Activated CD4-positive, CD25-positive, alpha-beta regulatory T cell treated with anti-CD3 and anti-CD28 coated beads, Interleukin-2, amount 50 U/mL, for 24 hours (primary cell): ENCODE data around the gene CIITA.
"Not testable (repeated sequence)": the region's sequence is repeated elsewhere in the genome, so short reads cannot be mapped to it uniquely, and the experiment has no call there.

Experiments used
- ATAC-seq, 2 donors: fragments of 150-1000 bp; cut with Tn5 transposase; one replicate each; pipeline ENCODE4 v1.10.0; 2021; ENCODE audit warnings: mild to moderate bottlenecking in 1 of 2, moderate library complexity in 1 of 2

The CIITA gene

GRCh38 chr16:10961231-10961630, 84.2 kb downstream of the CIITA start:
- no peak for ATAC-seq

GRCh38 chr16:10964039-10964890, 87.3 kb downstream of the CIITA start:
- peak; percentile 39 to 40 for ATAC-seq

GRCh38 chr16:10964891-10965326, 87.9 kb downstream of the CIITA start:
- ATAC-seq, result peak; percentile 85 to 88

DNA sequence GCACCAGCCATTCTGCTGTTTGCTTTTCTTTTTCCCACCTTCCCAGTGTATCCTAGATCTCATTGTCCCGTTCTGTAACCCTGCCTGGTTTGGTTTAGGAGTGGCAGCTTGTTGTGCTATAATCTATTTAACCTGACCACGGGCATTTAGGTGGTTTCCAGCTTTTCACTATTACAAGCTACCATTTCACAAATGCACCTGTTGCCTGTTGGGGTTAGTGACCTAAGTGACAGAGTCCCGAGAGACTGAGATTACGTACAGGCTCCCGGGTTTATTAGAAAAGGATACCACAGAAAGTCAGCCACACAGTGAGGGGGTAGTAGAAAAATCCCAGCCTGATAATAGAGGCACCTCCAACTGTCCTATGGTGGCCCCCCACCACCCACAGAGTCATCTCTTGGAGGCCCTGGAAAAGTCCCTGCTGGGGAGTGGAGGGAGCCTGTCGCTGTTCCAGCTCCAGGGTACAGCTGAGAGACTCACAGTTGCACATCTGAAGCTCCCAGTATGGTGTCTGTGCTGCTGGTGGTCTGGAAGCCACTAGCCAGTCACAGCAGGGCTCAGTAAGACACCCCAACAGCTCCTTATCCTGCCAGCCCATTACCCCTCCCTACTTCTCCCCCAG, 88.5 kb downstream of the CIITA start:
- peak; percentile 62 for ATAC-seq

DNA sequence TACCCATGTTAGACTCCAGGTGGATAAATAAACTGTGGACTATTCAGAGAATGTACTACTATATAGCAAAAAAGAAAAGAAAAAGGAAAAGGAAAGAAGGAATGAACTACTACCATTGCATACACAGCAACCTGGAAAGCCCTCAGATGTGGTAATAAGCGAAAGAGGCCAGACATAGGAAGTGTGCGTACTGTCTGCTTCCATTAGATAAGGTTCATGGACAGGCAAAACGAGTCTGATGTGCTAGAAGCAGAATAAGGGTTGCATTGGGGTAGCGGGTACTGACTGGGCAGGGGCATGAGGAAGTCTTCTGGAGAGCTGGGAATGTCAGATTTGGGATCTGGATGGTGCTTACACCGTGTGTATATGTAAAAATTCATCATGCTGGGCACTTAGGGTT, 89.1 kb downstream of the CIITA start:
- ATAC-seq, result no peak

DNA sequence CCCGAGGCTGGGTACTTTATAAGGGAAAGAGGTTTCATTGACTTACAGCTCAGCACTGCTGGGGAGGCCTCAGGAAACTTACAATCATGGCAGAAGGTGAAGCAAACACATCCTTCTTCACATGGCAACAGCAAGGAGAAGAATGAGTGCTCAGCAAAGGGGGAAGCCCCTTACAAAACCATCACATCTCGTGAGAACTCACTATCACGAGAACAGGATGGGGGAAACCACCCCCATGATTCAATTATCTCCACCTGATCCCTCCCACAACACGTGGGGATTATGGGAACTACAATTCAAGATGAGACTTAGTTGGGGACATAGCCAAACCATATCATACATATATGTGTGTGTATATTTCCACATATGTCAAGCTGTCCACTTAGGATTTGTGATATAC, 89.6 kb downstream of the CIITA start:
- ATAC-seq, result not testable (repeated sequence)

DNA sequence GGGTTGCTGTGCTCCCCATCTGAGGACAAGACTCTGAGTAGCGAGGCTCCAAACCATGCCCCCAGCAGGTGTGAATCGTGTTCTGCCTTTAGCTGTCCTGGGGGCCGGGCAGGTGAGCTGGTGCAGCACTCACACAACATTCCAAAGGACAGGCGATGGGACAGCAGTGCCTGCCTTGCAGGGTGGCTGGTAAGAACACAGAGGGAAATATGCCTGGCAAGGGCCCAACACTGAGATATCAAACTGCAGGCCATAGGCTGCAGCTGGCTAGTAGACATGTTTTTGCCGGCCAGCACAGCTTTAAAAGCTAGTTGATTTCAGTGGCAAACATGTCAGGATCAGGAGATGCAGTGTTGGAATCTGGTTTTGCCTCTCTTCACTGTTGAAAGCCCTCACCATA, 91.0 kb downstream of the CIITA start:
- no peak for ATAC-seq

DNA sequence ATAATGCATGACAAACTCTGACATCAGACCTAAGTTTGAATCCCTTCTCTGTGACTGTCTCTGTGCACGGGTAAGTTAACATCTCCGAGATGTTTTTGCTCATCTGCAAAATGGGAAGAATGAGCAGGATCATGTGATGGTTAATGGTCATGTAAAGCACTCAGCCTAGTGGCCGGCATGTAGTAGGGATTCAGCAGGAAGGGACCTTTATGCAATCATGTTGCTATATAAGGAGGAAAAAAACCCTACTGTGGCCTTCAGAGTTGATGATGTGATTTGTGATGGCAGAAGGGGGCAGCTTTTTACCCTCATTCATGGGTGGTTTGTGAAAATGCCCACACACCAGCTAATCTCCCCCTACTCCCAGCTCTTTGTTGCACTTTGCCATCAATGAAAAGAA, 91.5 kb downstream of the CIITA start:
- no peak for ATAC-seq

DNA sequence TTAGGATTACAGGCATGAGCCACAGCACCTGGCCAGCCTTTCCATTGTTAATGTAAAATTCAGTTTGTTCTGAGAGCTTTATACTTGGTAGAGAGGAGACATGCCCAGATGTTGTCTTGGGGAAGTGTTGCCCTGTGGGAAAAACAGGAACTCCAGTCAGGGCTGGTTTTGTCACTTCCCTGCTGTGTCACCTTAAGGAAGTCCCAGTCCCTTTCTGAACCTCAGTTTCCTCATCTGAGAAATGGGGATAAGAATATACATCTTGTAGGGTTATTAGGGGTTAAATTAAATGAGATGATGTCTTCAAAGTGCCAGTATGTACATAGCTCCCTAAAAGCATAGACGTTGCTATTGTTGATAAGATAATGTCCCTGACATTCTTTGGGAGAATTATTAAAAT, 92.6 kb downstream of the CIITA start:
- no peak for ATAC-seq

DNA sequence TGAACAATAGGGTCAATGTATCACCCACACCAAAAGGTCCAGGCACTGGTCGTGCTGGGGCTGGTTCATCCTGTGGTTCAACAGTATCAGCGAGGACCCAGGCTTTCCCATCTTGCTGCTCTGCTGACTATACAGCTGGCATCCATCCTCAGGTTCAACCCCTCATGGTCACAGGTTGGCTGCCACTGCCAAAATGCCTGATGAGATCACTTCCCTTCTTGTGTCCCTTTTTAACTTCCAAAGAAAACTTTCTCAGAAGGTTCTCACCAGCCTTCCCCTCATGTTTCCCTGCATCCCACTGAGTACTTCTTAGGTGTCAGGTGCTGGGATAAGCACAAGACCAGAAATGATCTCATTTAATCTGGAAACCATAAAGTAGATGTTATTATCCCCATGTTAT, 93.1 kb downstream of the CIITA start:
- ATAC-seq, result no peak

- no peak for ATAC-seq
These were observed 94.6 kb downstream of the CIITA start for GRCh38 chr16:10971560-10971961.

DNA sequence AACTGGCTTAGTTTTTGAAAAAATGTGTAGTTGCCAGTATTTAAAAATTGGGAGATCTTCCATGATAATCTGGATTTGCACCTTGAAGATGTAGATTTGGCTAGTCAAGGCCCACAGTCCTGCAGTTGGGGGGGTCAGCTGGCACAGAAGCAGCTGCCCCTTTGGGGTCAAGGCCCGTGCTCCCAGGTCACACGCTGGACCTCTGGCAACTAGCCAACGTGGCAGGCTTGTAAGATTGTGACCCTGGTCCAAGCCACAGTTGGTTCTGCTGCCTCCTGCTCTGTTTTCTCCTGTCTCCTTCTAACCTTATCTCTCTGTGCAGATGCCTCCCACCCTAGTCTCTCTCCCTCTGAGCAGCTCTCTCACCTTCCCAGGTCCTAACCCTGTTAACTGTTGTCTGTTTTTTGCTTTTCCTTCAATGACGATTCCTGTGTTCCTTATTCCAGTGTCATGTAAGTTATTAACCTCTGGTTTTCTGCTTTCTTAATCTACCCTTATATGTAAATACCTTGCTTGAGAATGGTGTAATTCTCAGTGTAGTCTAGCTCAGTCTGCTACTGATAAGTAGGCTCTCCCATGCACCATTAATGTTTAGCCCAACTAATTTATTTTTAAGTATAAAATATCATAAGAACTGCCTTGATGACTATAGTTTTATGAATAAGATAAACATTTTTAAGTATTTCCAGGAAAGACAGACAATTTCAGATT, 95.3 kb downstream of the CIITA start:
- ATAC-seq, result peak; percentile 69 to 70

GRCh38 chr16:10972819-10973464, 95.9 kb downstream of the CIITA start:
- peak; percentile 46 to 57 for ATAC-seq

DNA sequence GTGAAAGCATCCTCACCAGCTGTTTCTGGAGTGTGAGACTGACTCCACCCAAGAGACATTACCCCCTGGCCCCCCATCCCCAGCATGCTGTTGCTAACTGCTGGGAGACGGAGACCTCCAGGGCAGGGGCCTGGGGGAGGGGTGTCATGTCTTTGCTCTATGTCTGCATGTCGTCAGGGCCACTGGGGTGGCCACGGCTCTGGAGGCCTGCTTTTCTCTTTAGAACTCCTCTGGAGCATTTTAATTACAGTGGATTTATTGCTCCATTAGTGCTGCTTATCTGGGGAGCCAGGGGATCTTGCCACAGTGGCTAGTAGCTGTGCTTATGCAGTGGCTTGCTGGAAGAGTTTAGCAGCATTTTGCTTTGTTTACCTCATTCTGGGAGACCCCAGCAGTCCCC, 99.6 kb downstream of the CIITA start:
- no peak for ATAC-seq

DNA sequence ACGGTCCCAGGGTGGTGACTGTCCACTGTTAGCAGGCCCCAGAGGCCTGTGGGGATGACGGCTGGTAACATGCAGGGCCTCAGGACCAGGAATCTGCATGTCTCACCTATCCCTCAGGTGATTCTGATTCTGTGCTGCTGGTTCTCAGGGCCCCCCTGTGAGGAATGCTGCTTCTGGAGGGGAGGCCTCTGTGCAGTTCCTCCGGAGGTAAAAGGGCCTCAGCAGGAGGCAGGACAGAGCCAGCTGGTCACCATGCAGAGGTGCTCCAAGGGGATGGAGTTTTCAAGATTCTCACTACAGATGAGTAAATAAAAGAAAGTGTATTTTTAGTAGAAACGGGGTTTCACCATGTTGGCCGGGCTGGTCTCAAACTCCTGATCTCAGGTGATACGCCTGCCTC, 101.1 kb downstream of the CIITA start:
- no peak for ATAC-seq

- no peak for ATAC-seq
These were observed 102.0 kb downstream of the CIITA start for GRCh38 chr16:10978871-10979446.

GRCh38 chr16:10979717-10980601, 103.0 kb downstream of the CIITA start:
- ATAC-seq, result no peak

DNA sequence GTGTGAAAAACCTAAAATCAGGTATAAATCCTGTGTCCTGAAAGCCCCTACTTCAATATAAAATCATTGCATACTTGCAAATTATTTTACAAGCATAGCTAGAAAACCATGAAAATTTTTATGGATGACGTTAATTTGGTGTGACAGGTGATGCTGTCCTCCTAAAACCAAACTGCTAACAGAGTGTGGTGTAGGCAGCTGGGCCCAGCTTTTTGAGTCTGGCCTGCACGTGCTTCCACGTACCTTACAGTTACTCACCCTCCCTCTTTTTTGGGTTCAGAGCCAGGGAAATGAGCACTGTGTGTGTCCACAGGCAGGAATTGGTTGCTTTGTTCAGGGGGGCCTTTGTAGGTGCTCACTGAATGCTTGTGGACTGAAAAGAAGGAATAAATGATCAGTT, 103.8 kb downstream of the CIITA start:
- no peak for ATAC-seq

DNA sequence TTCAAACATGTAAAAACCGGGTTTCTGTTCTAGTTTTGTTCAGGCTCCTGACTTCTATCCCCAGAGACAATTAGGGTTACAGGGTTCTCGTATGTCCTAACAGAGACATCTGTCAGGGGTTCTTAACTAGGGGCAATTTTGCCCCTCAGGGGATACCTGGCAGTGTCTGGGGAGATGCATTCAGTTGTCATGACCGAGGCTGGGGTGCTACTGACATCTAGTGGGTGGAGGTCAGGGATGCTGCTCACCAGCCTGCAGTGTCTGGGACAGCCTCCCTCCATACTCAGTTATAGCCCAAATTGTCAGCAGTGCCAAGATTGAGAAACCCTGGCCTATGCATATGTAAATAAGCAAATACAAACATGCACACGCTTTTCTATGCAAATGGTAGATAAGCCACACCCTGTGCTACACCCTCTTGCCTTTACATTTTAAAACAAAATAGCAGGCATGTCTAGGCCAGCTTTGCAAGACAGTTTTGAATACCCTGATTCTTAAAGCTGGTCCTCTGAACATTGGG, 104.8 kb downstream of the CIITA start:
- peak; percentile 76 to 88 for ATAC-seq

- ATAC-seq, result peak; percentile 59 to 69
These were observed 105.6 kb downstream of the CIITA start for GRCh38 chr16:10982465-10983150.

- ATAC-seq, result no peak
These were observed 106.2 kb downstream of the CIITA start for GRCh38 chr16:10983159-10983558.
